ENCODE results near the gene IL7R.

IL7R gene

GRCh38 chr5:35856765-35857351 lies at the start of gene IL7R:
IL7R (plus strand) TSS chr5:35856891; CDS start chr5:35856978, 87 bp downstream.
- in situ Hi-C loops (cut with MboI; ENCODE audit: low sequenced_read_pairs): no loop called here

GRCh38 chr5:35810601-35811000 lies 46.1 kb upstream of the IL7R start:
- in situ Hi-C loops (cut with MboI; ENCODE audit: low sequenced_read_pairs): no loop called here

- in situ Hi-C loops (cut with MboI; ENCODE audit: low sequenced_read_pairs): no loop called here
Observed at GRCh38 chr5:35811108-35811741, 45.5 kb upstream of the IL7R start.

- in situ Hi-C loops (cut with MboI; ENCODE audit: low sequenced_read_pairs): no loop called here
Observed at GRCh38 chr5:35813521-35813920, 43.2 kb upstream of the IL7R start.

GRCh38 chr5:35815089-35815936 lies 41.4 kb upstream of the IL7R start:
- in situ Hi-C loops (cut with MboI; ENCODE audit: low sequenced_read_pairs): no loop called here

GRCh38 chr5:35816881-35817521 lies 39.7 kb upstream of the IL7R start:
- in situ Hi-C loops (cut with MboI; ENCODE audit: low sequenced_read_pairs): no loop called here

GRCh38 chr5:35819026-35819425 lies 37.7 kb upstream of the IL7R start:
- in situ Hi-C loops (cut with MboI; ENCODE audit: low sequenced_read_pairs): no loop called here

GRCh38 chr5:35819668-35820067 lies 37.0 kb upstream of the IL7R start:
- in situ Hi-C loops (cut with MboI; ENCODE audit: low sequenced_read_pairs): no loop called here

- in situ Hi-C loops (cut with MboI; ENCODE audit: low sequenced_read_pairs): no loop called here
Observed at GRCh38 chr5:35820735-35821134, 36.0 kb upstream of the IL7R start.

GRCh38 chr5:35821513-35821912 lies 35.2 kb upstream of the IL7R start:
- in situ Hi-C loops (cut with MboI; ENCODE audit: low sequenced_read_pairs): no loop called here

- in situ Hi-C loops (cut with MboI; ENCODE audit: low sequenced_read_pairs): no loop called here
Observed at GRCh38 chr5:35822511-35822910, 34.2 kb upstream of the IL7R start.

GRCh38 chr5:35823347-35824098 lies 33.2 kb upstream of the IL7R start:
- in situ Hi-C loops (cut with MboI; ENCODE audit: low sequenced_read_pairs): no loop called here

- in situ Hi-C loops (cut with MboI; ENCODE audit: low sequenced_read_pairs): no loop called here
Observed at GRCh38 chr5:35826056-35826455, 30.6 kb upstream of the IL7R start.

- in situ Hi-C loops (cut with MboI; ENCODE audit: low sequenced_read_pairs): no loop called here
Observed at GRCh38 chr5:35826554-35826953, 30.1 kb upstream of the IL7R start.

- in situ Hi-C loops (cut with MboI; ENCODE audit: low sequenced_read_pairs): no loop called here
Observed at GRCh38 chr5:35828082-35828598, 28.6 kb upstream of the IL7R start.

GRCh38 chr5:35830587-35830986 lies 26.1 kb upstream of the IL7R start:
- in situ Hi-C loops (cut with MboI; ENCODE audit: low sequenced_read_pairs): no loop called here

- in situ Hi-C loops (cut with MboI; ENCODE audit: low sequenced_read_pairs): no loop called here
Observed at GRCh38 chr5:35832762-35833161, 23.9 kb upstream of the IL7R start.

- in situ Hi-C loops (cut with MboI; ENCODE audit: low sequenced_read_pairs): no loop called here
Observed at GRCh38 chr5:35833224-35833623, 23.5 kb upstream of the IL7R start.

- in situ Hi-C loops (cut with MboI; ENCODE audit: low sequenced_read_pairs): no loop called here
Observed at GRCh38 chr5:35835796-35836742, 20.6 kb upstream of the IL7R start.

Measured in HL-60/S4 treated with phorbol 12-myristate 13-acetate at 8.2 ng/mL for 4 days and 3 days (cell line).